ENCODE measurements around the gene PLB1.

- TF ChIP-seq CTCF (IDR thresholded peaks at IDR 0.05; ENCODE audit: low read length) (no peak), EZH2 (IDR thresholded peaks at IDR 0.05; ENCODE audit: borderline replicate concordance, low read length) (no peak)
Observed at GRCh38 chr2:28449488-28450395, 46.1 kb upstream of the PLB1 start.

Data from OCI-LY1 (cell line).